Ectodermal cell (in vitro differentiated cells): ENCODE data around the gene RNF11.

Experiments used
- H3K27ac ChIP-seq: 2 replicates; pipeline ENCODE4 v1.7.0; 2013; ENCODE audit warnings: mild to moderate bottlenecking, low read depth, low read length; ENCODE audit not compliant: insufficient read depth, poor library complexity, severe bottlenecking
- H3K27me3 ChIP-seq: 2 replicates; pipeline ENCODE4 v1.7.0; 2013; ENCODE audit warnings: mild to moderate bottlenecking, low read length; ENCODE audit not compliant: insufficient read depth, control insufficient read depth, poor library complexity, severe bottlenecking
- H3K36me3 ChIP-seq: one replicate; pipeline ENCODE4 v1.7.0; 2013; ENCODE audit warnings: low read length; ENCODE audit not compliant: control insufficient read depth, insufficient read depth
- H3K4me1 ChIP-seq: one replicate; pipeline ENCODE4 v1.7.0; 2013; ENCODE audit warnings: low read length; ENCODE audit not compliant: control insufficient read depth, insufficient read depth
- H3K4me3 ChIP-seq: 2 replicates; pipeline ENCODE4 v1.7.0; 2013; ENCODE audit warnings: low read depth, low read length, control low read depth; ENCODE audit not compliant: insufficient read depth
- H3K9me3 ChIP-seq: 2 replicates; pipeline ENCODE4 v1.7.0; 2013; ENCODE audit warnings: mild to moderate bottlenecking, low read length, moderate library complexity; ENCODE audit not compliant: control insufficient read depth
- WGBS, 2 experiments: methylation state at CpG; one replicate each; pipeline ENCODE4 v1.1.7; 2013; ENCODE audit warnings: missing lambda C conversion rate in 2 of 2; 5-methylcytosine and 5-hydroxymethylcytosine counted together

RNF11 gene

GRCh38 chr1:51320967-51321923 is 85.2 kb downstream of the RNF11 start:
- H3K27ac ChIP-seq, result no peak overlapping the region
- H3K9me3 ChIP-seq, result no peaks in the 10 kb centered on the region
- no peaks in the 10 kb centered on the region for H3K27me3 ChIP-seq
- 95% methylated on average over 11 of the region's 11 CpGs for WGBS, 2 experiments
- H3K36me3 ChIP-seq, result no peaks in the 10 kb centered on the region
- peaks cover 3% of the 10 kb centered on the region for H3K4me1 ChIP-seq
- no peak overlapping the region for H3K4me3 ChIP-seq

GRCh38 chr1:51321924-51322280 is 85.8 kb downstream of the RNF11 start:
- H3K4me1 ChIP-seq, result peaks cover 3% of the 10 kb centered on the region
- no peaks in the 10 kb centered on the region for H3K36me3 ChIP-seq
- no peaks in the 10 kb centered on the region for H3K27me3 ChIP-seq
- no peak overlapping the region for H3K4me3 ChIP-seq
- no peak overlapping the region for H3K27ac ChIP-seq
- no peaks in the 10 kb centered on the region for H3K9me3 ChIP-seq
- WGBS, 2 experiments, result 89 to 90% methylated on average over 2 of the region's 2 CpGs

- Histone ChIP-seq H3K36me3 (no peaks in the 10 kb centered on the region), H3K4me1 (peaks cover 3% of the 10 kb centered on the region), H3K4me3 (no peak overlapping the region), H3K9me3 (no peaks in the 10 kb centered on the region), H3K27ac (no peak overlapping the region), H3K27me3 (no peaks in the 10 kb centered on the region)
- WGBS, 2 experiments, result 92 to 94% methylated on average over 3 to 4 of the region's 4 CpGs
Observed at GRCh38 chr1:51322417-51323101, 86.5 kb downstream of the RNF11 start.
